IMR-90 (cell line): ENCODE results near the gene DSG3. TPM values are rescaled to one million over a fixed set of nuclear protein-coding genes. Genes with fewer than 3 reads are reported as not detected.

Experiments
- ATAC-seq: fragments of 200-7000 bp; cut with Tn5 transposase; 2 replicates; pipeline ENCODE4 v1.9.1; 2020; ENCODE audit warnings: low read depth, mild to moderate bottlenecking, moderate library complexity
- BruUV-seq: library from RNA; stranded (reverse); fragments of 400-500 nt; replicated peaks from 2 replicates; lab custom pipeline; 2021; lab: Mats Ljungman, UMichigan
- CTCF ChIA-PET: fragments of 300-600 bp; formaldehyde crosslinking; extraction: SDS; loops from one replicate; lab custom pipeline; 2021; ENCODE audit warnings: antibody characterized with exemption; lab: Yijun Ruan, JAX
- POLR2A ChIA-PET: fragments of 300-600 bp; sonication (Branson Sonifier 250); formaldehyde crosslinking; loops from one replicate; lab custom pipeline; 2022; ENCODE audit warnings: antibody characterized with exemption; ENCODE audit not compliant: unreplicated experiment; lab: Charles Lee
- DNase-seq: peaks from one replicate; pipeline ENCODE4 v3.0.0; 2013
- H2AFZ ChIP-seq: replicated peaks from 2 replicates; pipeline ENCODE3; 2013; ENCODE audit warnings: low read length, mild to moderate bottlenecking; ENCODE audit not compliant: poor library complexity
- H2AK5ac ChIP-seq: 2 replicates; pipeline ENCODE4 v1.6.1; 2013; ENCODE audit warnings: low read depth, low read length, inconsistent platforms
- H2AK9ac ChIP-seq: replicated peaks from 2 replicates; pipeline ENCODE3; 2013; ENCODE audit warnings: mild to moderate bottlenecking, low read depth, low read length, moderate library complexity; ENCODE audit not compliant: poor library complexity
- H2BK120ac ChIP-seq: 2 replicates; pipeline ENCODE4 v1.6.1; 2013; ENCODE audit warnings: low read depth, low read length, inconsistent platforms
- H2BK15ac ChIP-seq: 3 replicates; pipeline ENCODE4 v1.6.1; 2013; ENCODE audit warnings: low read depth, low read length, inconsistent platforms
- H2BK20ac ChIP-seq: 2 replicates; pipeline ENCODE4 v1.6.1; 2013; ENCODE audit warnings: low read depth, mild to moderate bottlenecking, inconsistent platforms, low read length, moderate library complexity
- H2BK5ac ChIP-seq: 2 replicates; pipeline ENCODE4 v1.6.1; 2013; ENCODE audit warnings: mild to moderate bottlenecking, low read depth, low read length, inconsistent platforms; ENCODE audit not compliant: poor library complexity, severe bottlenecking
- H3K14ac ChIP-seq: replicated peaks from 2 replicates; pipeline ENCODE4 v1.6.1; 2013; ENCODE audit warnings: low read depth, low read length, inconsistent platforms
- H3K18ac ChIP-seq: 2 replicates; pipeline ENCODE4 v1.6.1; 2013; ENCODE audit warnings: low read depth, low read length, control low read depth
- H3K23ac ChIP-seq: 2 replicates; pipeline ENCODE4 v1.6.1; 2013; ENCODE audit warnings: low read depth, low read length, inconsistent platforms
- H3K27ac ChIP-seq: 2 replicates; pipeline ENCODE4 v1.5.1; 2013; ENCODE audit warnings: mild to moderate bottlenecking, control low read depth, low read length; ENCODE audit not compliant: insufficient read depth
- H3K27me3 ChIP-seq: 2 replicates; pipeline ENCODE4 v1.6.1; 2013; ENCODE audit warnings: low read length; ENCODE audit not compliant: control insufficient read depth, insufficient read depth
- H3K36me3 ChIP-seq: 2 replicates; pipeline ENCODE4 v1.6.1; 2013; ENCODE audit warnings: low read length, mixed read lengths; ENCODE audit not compliant: control insufficient read depth, insufficient read depth
- H3K4ac ChIP-seq: 2 replicates; pipeline ENCODE4 v1.6.1; 2013; ENCODE audit warnings: low read depth, low read length, inconsistent platforms
- H3K4me1 ChIP-seq: 2 replicates; pipeline ENCODE4 v1.6.1; 2013; ENCODE audit warnings: low read length, mixed read lengths; ENCODE audit not compliant: control insufficient read depth, insufficient read depth
- H3K4me2 ChIP-seq: 2 replicates; pipeline ENCODE4 v1.6.1; 2013; ENCODE audit warnings: low read depth, mild to moderate bottlenecking, control low read depth, low read length, moderate library complexity
- H3K4me3 ChIP-seq: 2 replicates; pipeline ENCODE4 v1.5.1; 2013; ENCODE audit warnings: low read depth, mild to moderate bottlenecking, control low read depth, low read length, moderate library complexity; ENCODE audit not compliant: insufficient read depth
- H3K56ac ChIP-seq: 2 replicates; pipeline ENCODE4 v1.6.1; 2013; ENCODE audit warnings: low read length, inconsistent platforms; ENCODE audit not compliant: insufficient read depth; ENCODE audit errors: extremely low read depth
- H3K79me1 ChIP-seq, 2 experiments: 2 replicates each; pipeline ENCODE4 v1.6.1; 2013; ENCODE audit warnings: low read length in 2 of 2, inconsistent platforms in 1 of 2, low read depth in 1 of 2
- H3K9ac ChIP-seq: 2 replicates; pipeline ENCODE4 v1.6.1; 2013; ENCODE audit warnings: low read depth, low read length, control low read depth
- H3K9me1 ChIP-seq: 2 replicates; pipeline ENCODE4 v1.6.1; 2013; ENCODE audit warnings: low read length, inconsistent platforms; ENCODE audit not compliant: insufficient read depth
- H3K9me3 ChIP-seq: 2 replicates; pipeline ENCODE4 v1.6.1; 2013; ENCODE audit warnings: low read length; ENCODE audit not compliant: control insufficient read depth, insufficient read depth
- H4K20me1 ChIP-seq: 2 replicates; pipeline ENCODE4 v1.6.1; 2013; ENCODE audit warnings: low read length, inconsistent platforms; ENCODE audit not compliant: insufficient read depth
- H4K5ac ChIP-seq: 2 replicates; pipeline ENCODE4 v1.6.1; 2013; ENCODE audit warnings: mild to moderate bottlenecking, low read depth, low read length, control low read depth
- H4K8ac ChIP-seq, 2 experiments: 2 replicates each; pipeline ENCODE4 v1.6.1; 2013; ENCODE audit warnings: low read depth in 2 of 2, low read length in 2 of 2, control low read depth in 1 of 2, inconsistent platforms in 1 of 2
- H4K91ac ChIP-seq: 2 replicates; pipeline ENCODE4 v1.6.1; 2013; ENCODE audit warnings: low read depth, low read length, inconsistent platforms; ENCODE audit not compliant: insufficient read depth
- BHLHE40 ChIP-seq: fragments of 150-350 bp; IDR thresholded peaks from 2 replicates; pipeline ENCODE4 v1.6.1; 2016; ENCODE audit warnings: mild to moderate bottlenecking, low read depth, low read length
- CEBPB ChIP-seq: IDR thresholded peaks from 2 replicates; pipeline ENCODE4 v1.6.1; 2012; ENCODE audit warnings: low read depth, low read length, improper control_type of control experiment
- CHD1 ChIP-seq: IDR thresholded peaks from 2 replicates; pipeline ENCODE4 v1.6.1; 2012; ENCODE audit warnings: low read depth, low read length, improper control_type of control experiment
- CTCF ChIP-seq: conservative IDR thresholded peaks from 2 replicates; pipeline ENCODE4 v1.5.1; 2012; ENCODE audit warnings: mild to moderate bottlenecking, low read depth, low read length, improper control_type of control experiment
- ELK1 ChIP-seq: fragments of 150-350 bp; IDR thresholded peaks from 2 replicates; pipeline ENCODE4 v1.6.1; 2016; ENCODE audit warnings: low read depth, mild to moderate bottlenecking, low read length, moderate library complexity, borderline replicate concordance
- FOS ChIP-seq: fragments of 150-350 bp; IDR thresholded peaks from 2 replicates; pipeline ENCODE4 v1.6.1; 2016; ENCODE audit warnings: low read depth, low read length
- MAFK ChIP-seq: IDR thresholded peaks from 2 replicates; pipeline ENCODE4 v1.6.1; 2012; ENCODE audit warnings: low read depth, low read length, improper control_type of control experiment
- MAZ ChIP-seq: IDR thresholded peaks from 2 replicates; pipeline ENCODE4 v1.6.1; 2012; ENCODE audit warnings: low read depth, mild to moderate bottlenecking, low read length, improper control_type of control experiment, moderate library complexity, borderline replicate concordance
- MXI1 ChIP-seq: IDR thresholded peaks from 2 replicates; pipeline ENCODE4 v1.6.1; 2012; ENCODE audit warnings: low read depth, mild to moderate bottlenecking, low read length, moderate library complexity, borderline replicate concordance
- NFE2L2 ChIP-seq: fragments of 150-350 bp; IDR thresholded peaks from 2 replicates; pipeline ENCODE4 v1.6.1; 2016; ENCODE audit warnings: low read depth, mild to moderate bottlenecking, low read length
- POLR2A ChIP-seq: IDR thresholded peaks from 2 replicates; pipeline ENCODE4 v1.6.1; 2012; ENCODE audit warnings: mild to moderate bottlenecking, low read depth, low read length
- RAD21 ChIP-seq: IDR thresholded peaks from 2 replicates; pipeline ENCODE4 v1.6.1; 2012; ENCODE audit warnings: low read length, improper control_type of control experiment
- RCOR1 ChIP-seq: IDR thresholded peaks from 2 replicates; pipeline ENCODE4 v1.6.1; 2012; ENCODE audit warnings: mild to moderate bottlenecking, low read length, improper control_type of control experiment; ENCODE audit not compliant: insufficient replicate concordance
- RFX5 ChIP-seq: IDR thresholded peaks from 2 replicates; pipeline ENCODE4 v1.8.0; 2012; ENCODE audit warnings: low read depth, mild to moderate bottlenecking, low read length, moderate library complexity
- SMC3 ChIP-seq: fragments of 150-350 bp; IDR thresholded peaks from 2 replicates; pipeline ENCODE4 v1.6.1; 2016; ENCODE audit warnings: low read depth, mild to moderate bottlenecking, antibody characterized with exemption, low read length, moderate library complexity
- USF2 ChIP-seq: fragments of 150-350 bp; IDR thresholded peaks from 2 replicates; pipeline ENCODE4 v1.6.1; 2017; ENCODE audit warnings: mild to moderate bottlenecking, antibody characterized with exemption, low read length, low read depth
- WGBS, 2 experiments: methylation state at CpG; one replicate each; pipeline versions ENCODE4 v1.1.5 to v1.1.7; 2013; ENCODE audit warnings: missing lambda C conversion rate in 2 of 2; ENCODE audit not compliant: insufficient read length in 1 of 2; ENCODE audit errors: extremely low coverage in 2 of 2; 5-methylcytosine and 5-hydroxymethylcytosine counted together
- dilution Hi-C: fragments of 300-500 bp; cut with HindIII; formaldehyde crosslinking; loops from one replicate; pipeline ENCODE4 v1.14.3; 2018; ENCODE audit warnings: low sequenced_read_pairs; ENCODE audit not compliant: unreplicated experiment
- in situ Hi-C: fragments of 300-500 bp; cut with MboI; formaldehyde crosslinking; loops from 3 replicates; pipeline ENCODE4 v1.14.3; 2019; ENCODE audit warnings: low sequenced_read_pairs, inconsistent platforms, mixed read lengths
- intact Hi-C: fragments of 100-400 bp; cut with micrococcal nuclease; formaldehyde crosslinking; loops from 2 replicates; pipeline ENCODE4 v1.10.0; 2022
- polyA plus RNA-seq, 3 experiments: library from polyadenylated mRNA; depleted of rRNA; stranded (reverse); fragments of >200 nt; gene quantifications; 2 replicates each; pipeline ENCODE4 v1.2.3, GENCODE V29; 2012; ENCODE audit warnings: low replicate concordance in 1 of 3
- total RNA-seq: library from RNA; depleted of rRNA; stranded (reverse); fragments of >200 nt; gene quantifications from 2 replicates; pipeline ENCODE4 v1.2.3, GENCODE V29; 2012

DSG3 gene
- total and polyA plus RNA-seq, 2 of the 4 experiments (the other 2 are of a cell fraction): not detected

DNA sequence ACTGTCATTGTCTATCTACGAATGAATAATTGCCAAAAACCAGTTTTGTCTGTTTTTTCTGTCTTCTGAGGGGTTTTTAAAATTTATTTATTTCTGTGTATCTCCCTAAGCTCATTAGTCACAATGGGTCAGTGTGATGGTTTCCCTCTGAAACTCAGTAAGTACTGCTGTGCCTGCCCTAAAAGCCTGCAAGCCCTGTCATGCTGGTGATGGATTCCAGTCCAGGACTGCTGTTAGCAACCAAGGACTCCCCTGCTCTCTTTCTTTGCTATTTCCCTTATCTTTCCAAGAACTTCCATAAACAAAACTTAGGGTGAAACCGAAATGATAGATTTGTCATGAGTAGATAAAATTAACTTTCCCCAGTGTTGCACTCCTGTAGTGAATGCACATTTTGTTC lies 38.6 kb downstream of the DSG3 start:
- H3K18ac ChIP-seq: no peak overlapping the region
- no peak overlapping the region for H2BK120ac ChIP-seq
- no peak overlapping the region for H2AFZ ChIP-seq
- no peak overlapping the region for H4K8ac ChIP-seq
- H2BK15ac ChIP-seq: no peak overlapping the region
- H3K9me1 ChIP-seq: no peaks in the 10 kb centered on the region
- H3K27ac ChIP-seq: no peak overlapping the region
- BruUV-seq: no TSS peak
- no peaks in the 10 kb centered on the region for H3K9me3 ChIP-seq
- no peak overlapping the region; the same call in 1 of the 2 replicates for H4K91ac ChIP-seq
- H3K4me2 ChIP-seq: no peak overlapping the region
- H3K79me1 ChIP-seq: no peaks in the 10 kb centered on the region
- no peak overlapping the region for H2AK5ac ChIP-seq
- dilution Hi-C loops (no loop called here), intact Hi-C loops (no loop called here), in situ Hi-C loops (no loop called here)
- H3K4ac ChIP-seq: no peak overlapping the region
- no peak overlapping the region for H2BK5ac ChIP-seq
- no peaks in the 10 kb centered on the region for H3K27me3 ChIP-seq
- no peaks in the 10 kb centered on the region for H4K20me1 ChIP-seq
- no peak overlapping the region for H3K9ac ChIP-seq
- ChIA-PET CTCF (no interaction called here), POLR2A (no interaction called here)
- no peaks in the 10 kb centered on the region for H3K36me3 ChIP-seq
- no peak overlapping the region for H3K4me3 ChIP-seq
- ATAC-seq (no peak), DNase-seq (no peak)
- no peak overlapping the region for H2BK20ac ChIP-seq
- H3K23ac ChIP-seq: no peak overlapping the region
- WGBS, 2 experiments: no CpG with 5 or more reads among the region's 2 CpGs
- H3K4me1 ChIP-seq: 0 out of 2 replicates have a peak, but pooled peaks cover 2% of the 10 kb centered on the region
- no peak overlapping the region for H2AK9ac ChIP-seq
- no peak overlapping the region for H3K14ac ChIP-seq
- H4K5ac ChIP-seq: no peak overlapping the region
- H3K56ac ChIP-seq: no peak overlapping the region
- TF ChIP-seq RFX5 (no peak), BHLHE40 (no peak), NFE2L2 (no peak), USF2 (no peak), MXI1 (no peak), FOS (no peak), RAD21 (no peak), CHD1 (no peak), POLR2A (no peak), MAZ (no peak), CEBPB (no peak), MAFK (no peak), RCOR1 (no peak), CTCF (no peak), ELK1 (no peak), SMC3 (no peak)
